Calu3 (cell line): Measurements from ENCODE around the gene FHIT. TPM values are rescaled to one million over a fixed set of nuclear protein-coding genes. Genes with fewer than 3 reads are reported as not detected.

ENCODE experiments used
- BruUV-seq: library from RNA; stranded (reverse); fragments of 400-500 nt; replicated peaks from 2 replicates; lab custom pipeline; 2021; lab: Mats Ljungman, UMichigan
- CTCF ChIA-PET: fragments of 300-600 bp; sonication (Branson Sonifier 250); formaldehyde crosslinking; loops from one replicate; lab custom pipeline; 2022; ENCODE audit warnings: antibody characterized with exemption; lab: Charles Lee
- DNase-seq: peaks from one replicate; pipeline ENCODE4 v3.0.0; 2022
- H3K27ac Mint-ChIP-seq: one replicate; pipeline ENCODE4 v1.8.0; 2022; ENCODE audit warnings: mixed read lengths; ENCODE audit not compliant: unreplicated experiment
- H3K27me3 Mint-ChIP-seq: one replicate; pipeline ENCODE4 v1.8.0; 2022; ENCODE audit warnings: mixed read lengths; ENCODE audit not compliant: unreplicated experiment
- H3K36me3 Mint-ChIP-seq: one replicate; pipeline ENCODE4 v1.8.0; 2022; ENCODE audit warnings: mild to moderate bottlenecking, moderate library complexity, mixed read lengths; ENCODE audit not compliant: insufficient read depth, unreplicated experiment
- H3K4me1 Mint-ChIP-seq: one replicate; pipeline ENCODE4 v1.8.0; 2022; ENCODE audit warnings: mild to moderate bottlenecking, low read depth, mixed read lengths; ENCODE audit not compliant: unreplicated experiment
- H3K4me3 Mint-ChIP-seq: one replicate; pipeline ENCODE4 v1.8.0; 2022; ENCODE audit warnings: mild to moderate bottlenecking, low read depth, moderate library complexity, mixed read lengths; ENCODE audit not compliant: unreplicated experiment
- H3K9me3 Mint-ChIP-seq: one replicate; pipeline ENCODE4 v1.8.0; 2022; ENCODE audit warnings: low read depth, mixed read lengths; ENCODE audit not compliant: unreplicated experiment
- intact Hi-C: fragments of 100-400 bp; cut with micrococcal nuclease; formaldehyde crosslinking; loops from one replicate; pipeline ENCODE4 v1.10.0; 2022; ENCODE audit not compliant: unreplicated experiment
- total RNA-seq: library from RNA; stranded (reverse); gene quantifications from 2 replicates; pipeline ENCODE4 v1.2.3, GENCODE V29; 2022
- TF ChIP-seq, protein P1 (sequence below): fragments of 200-600 bp; IDR thresholded peaks from one replicate; pipeline ENCODE4 v1.8.0; 2022; ENCODE audit warnings: antibody characterized with exemption; ENCODE audit not compliant: unreplicated experiment

FHIT gene
- total RNA-seq, 1 experiment from 2014 or later = 6.2 TPM

DNA sequence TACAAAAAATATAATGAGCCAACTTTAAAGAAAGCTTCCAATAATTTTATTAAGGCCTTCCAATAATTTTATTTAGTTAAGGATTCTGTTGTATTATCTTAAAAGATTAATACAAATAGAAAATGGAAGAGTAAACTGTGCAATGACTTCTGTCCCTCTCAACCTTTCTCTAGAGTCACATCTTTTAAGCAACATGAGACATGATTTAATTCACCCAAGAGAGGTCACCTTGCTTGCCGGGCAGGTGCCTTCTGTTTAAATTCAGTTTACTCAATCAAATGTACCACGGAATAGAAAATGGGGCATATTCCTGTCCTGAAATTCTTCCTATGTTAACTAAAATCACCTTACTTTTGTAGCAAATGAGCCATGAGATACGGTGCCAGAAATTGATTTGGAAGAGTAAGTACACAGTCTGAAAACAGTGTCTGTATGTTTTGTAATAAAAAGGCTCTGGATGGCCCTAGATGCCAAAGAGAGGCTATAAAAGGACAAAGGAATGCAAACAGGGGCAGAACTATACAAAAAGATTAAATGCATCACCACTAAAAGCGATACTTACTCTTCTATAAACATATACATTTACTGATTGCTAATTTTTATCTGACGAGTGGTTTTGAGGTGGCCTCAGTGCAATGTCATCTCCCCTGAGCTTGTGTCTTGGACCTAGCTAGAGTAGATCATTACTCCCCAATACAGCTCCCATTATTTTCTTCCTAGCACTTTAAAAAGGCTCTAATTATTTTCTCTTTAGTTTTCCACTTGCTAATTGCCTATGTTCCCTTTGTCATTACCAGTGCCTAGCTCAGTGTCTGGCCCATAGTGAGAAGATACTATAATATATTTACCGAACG is 134.0 kb downstream of the FHIT start:
- CTCF ChIA-PET = no interaction called here
- BruUV-seq = no TSS peak
- intact Hi-C loops = no loop called here
- no peaks in the 10 kb centered on the region for H3K9me3 Mint-ChIP-seq
- no peaks in the 10 kb centered on the region for H3K4me1 Mint-ChIP-seq
- no peak overlapping the region for H3K27ac Mint-ChIP-seq
- TF ChIP-seq, protein P1, sequence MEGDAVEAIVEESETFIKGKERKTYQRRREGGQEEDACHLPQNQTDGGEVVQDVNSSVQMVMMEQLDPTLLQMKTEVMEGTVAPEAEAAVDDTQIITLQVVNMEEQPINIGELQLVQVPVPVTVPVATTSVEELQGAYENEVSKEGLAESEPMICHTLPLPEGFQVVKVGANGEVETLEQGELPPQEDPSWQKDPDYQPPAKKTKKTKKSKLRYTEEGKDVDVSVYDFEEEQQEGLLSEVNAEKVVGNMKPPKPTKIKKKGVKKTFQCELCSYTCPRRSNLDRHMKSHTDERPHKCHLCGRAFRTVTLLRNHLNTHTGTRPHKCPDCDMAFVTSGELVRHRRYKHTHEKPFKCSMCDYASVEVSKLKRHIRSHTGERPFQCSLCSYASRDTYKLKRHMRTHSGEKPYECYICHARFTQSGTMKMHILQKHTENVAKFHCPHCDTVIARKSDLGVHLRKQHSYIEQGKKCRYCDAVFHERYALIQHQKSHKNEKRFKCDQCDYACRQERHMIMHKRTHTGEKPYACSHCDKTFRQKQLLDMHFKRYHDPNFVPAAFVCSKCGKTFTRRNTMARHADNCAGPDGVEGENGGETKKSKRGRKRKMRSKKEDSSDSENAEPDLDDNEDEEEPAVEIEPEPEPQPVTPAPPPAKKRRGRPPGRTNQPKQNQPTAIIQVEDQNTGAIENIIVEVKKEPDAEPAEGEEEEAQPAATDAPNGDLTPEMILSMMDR = no peak
- H3K27me3 Mint-ChIP-seq = no peaks in the 10 kb centered on the region
- no peaks in the 10 kb centered on the region for H3K36me3 Mint-ChIP-seq
- DNase-seq = no peak
- H3K4me3 Mint-ChIP-seq = no peak overlapping the region

DNA sequence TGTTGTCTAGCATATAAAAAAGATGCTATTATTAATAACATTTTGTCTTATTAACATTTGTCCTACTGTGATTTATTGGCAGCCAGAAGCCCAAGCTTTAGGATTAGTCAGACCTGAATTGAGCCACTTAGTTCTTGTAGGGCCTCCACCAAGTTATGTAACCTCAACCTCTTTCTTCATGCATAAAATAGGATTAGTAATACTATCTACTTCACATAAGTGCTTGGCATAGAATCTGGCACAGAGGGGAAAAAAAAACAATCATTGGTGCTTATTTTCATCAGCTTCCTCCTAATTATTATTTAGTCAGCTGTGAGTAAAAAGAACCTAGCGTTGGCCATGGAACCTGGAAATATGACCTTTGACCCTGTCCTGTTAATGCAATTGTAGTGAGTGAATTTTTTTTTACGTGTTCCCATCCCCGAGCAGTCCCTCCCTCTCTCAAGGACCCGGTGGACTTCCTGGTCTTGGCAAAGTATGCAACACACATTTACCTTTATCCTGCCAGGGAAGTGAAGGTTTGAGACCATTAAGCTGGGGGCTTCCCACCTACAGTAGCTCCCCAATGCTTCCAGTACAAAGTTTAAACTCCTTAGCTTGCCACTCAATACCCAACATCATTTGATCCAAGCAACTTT is 136.8 kb downstream of the FHIT start:
- Mint-ChIP-seq H3K27ac (no peak overlapping the region), H3K4me1 (no peaks in the 10 kb centered on the region), H3K27me3 (no peaks in the 10 kb centered on the region), H3K36me3 (no peaks in the 10 kb centered on the region), H3K9me3 (peaks cover 2% of the 10 kb centered on the region), H3K4me3 (no peak overlapping the region)
- no peak for DNase-seq
- CTCF ChIA-PET = no interaction called here
- TF ChIP-seq, protein P1 = no peak
- BruUV-seq = no TSS peak
- intact Hi-C loops = no loop called here

DNA sequence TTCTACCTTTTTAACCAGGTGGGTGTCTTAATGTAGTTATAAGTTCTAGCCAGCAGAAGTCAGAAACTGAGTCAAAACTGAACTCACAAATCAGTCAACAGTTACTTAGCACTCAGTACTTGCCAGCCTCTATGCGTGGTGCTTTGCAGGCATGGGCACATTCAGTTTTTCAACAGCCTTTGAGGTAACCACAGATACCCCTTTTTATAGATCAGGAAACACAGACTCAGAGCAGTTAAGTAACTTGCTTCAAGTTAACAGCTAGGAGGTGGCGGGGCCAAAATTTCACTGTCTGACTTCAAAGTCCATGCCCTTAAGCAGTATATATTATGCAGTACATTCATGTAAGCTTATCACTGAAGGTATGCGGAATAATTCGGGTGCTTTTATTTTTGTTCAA is 139.4 kb downstream of the FHIT start:
- TF ChIP-seq, protein P1 = no peak
- Mint-ChIP-seq H3K36me3 (no peaks in the 10 kb centered on the region), H3K4me3 (no peak overlapping the region), H3K27me3 (no peaks in the 10 kb centered on the region), H3K9me3 (peaks cover 2% of the 10 kb centered on the region), H3K27ac (no peak overlapping the region), H3K4me1 (no peaks in the 10 kb centered on the region)
- CTCF ChIA-PET = no interaction called here
- intact Hi-C loops = no loop called here
- no peak for DNase-seq
- no TSS peak for BruUV-seq

DNA sequence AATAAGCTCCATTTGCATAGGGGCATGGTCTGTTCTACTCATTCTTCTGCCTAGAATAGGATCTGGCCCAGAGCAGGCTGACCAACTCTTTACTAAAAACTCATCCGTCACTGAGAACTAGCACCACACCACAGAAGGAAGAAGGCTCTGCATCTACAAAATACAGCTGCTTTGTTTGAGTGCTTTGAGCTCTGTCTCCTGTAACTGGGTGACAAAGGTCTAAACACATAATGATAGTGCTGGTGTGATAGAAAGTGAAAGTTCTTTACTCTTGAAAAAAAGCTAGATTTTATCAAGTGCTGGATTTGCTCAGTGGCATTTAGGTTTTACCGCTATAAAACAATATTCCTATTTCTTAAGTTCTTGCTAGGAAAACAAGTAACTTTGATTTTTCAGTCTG is 140.7 kb downstream of the FHIT start:
- CTCF ChIA-PET = no interaction called here
- H3K27ac Mint-ChIP-seq = no peak overlapping the region
- peaks cover 2% of the 10 kb centered on the region for H3K9me3 Mint-ChIP-seq
- no peak overlapping the region for H3K4me3 Mint-ChIP-seq
- no peaks in the 10 kb centered on the region for H3K36me3 Mint-ChIP-seq
- TF ChIP-seq, protein P1 = no peak
- no TSS peak for BruUV-seq
- H3K4me1 Mint-ChIP-seq = no peaks in the 10 kb centered on the region
- no peak for DNase-seq
- no peaks in the 10 kb centered on the region for H3K27me3 Mint-ChIP-seq
- intact Hi-C loops = no loop called here
